A673 (cell line): ENCODE measurements around the gene VAV3.

ENCODE experiments used
- EZH2 ChIP-seq: fragments of 200-600 bp; sonication (generic); IDR thresholded peaks from 2 replicates; pipeline ENCODE4 v1.6.1; 2017; ENCODE audit warnings: borderline replicate concordance, low read depth, mild to moderate bottlenecking, mixed read lengths, antibody characterized with exemption, low read length; ENCODE audit not compliant: poor library complexity, severe bottlenecking
- TF ChIP-seq, protein P1 (sequence below): fragments of 300-800, 200-600 bp; sonication (generic); conservative IDR thresholded peaks from 2 replicates; pipeline ENCODE4 v1.5.1; 2017; ENCODE audit warnings: low read depth, mild to moderate bottlenecking, antibody characterized with exemption, low read length, moderate library complexity, mixed read lengths

DNA sequence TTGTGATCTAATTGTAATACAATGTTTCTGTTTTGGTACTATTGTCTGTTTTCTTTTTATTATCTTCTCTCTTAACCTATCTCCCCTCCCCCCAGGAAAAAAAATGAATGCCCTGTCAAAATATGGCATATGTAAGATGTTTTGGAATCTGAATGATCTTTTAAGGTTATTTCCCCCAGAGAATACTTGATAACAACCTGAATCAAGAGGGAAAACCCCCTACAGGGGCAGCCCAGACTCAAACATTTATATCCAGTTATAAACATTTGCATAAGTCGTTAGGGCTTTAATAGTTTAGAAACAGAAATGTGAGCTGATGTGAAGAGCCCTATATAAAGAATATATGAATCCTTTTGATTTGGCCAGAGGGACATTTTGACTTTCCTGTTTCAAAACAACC lies 169.5 kb downstream of the VAV3 start:
- TF ChIP-seq, protein P1, sequence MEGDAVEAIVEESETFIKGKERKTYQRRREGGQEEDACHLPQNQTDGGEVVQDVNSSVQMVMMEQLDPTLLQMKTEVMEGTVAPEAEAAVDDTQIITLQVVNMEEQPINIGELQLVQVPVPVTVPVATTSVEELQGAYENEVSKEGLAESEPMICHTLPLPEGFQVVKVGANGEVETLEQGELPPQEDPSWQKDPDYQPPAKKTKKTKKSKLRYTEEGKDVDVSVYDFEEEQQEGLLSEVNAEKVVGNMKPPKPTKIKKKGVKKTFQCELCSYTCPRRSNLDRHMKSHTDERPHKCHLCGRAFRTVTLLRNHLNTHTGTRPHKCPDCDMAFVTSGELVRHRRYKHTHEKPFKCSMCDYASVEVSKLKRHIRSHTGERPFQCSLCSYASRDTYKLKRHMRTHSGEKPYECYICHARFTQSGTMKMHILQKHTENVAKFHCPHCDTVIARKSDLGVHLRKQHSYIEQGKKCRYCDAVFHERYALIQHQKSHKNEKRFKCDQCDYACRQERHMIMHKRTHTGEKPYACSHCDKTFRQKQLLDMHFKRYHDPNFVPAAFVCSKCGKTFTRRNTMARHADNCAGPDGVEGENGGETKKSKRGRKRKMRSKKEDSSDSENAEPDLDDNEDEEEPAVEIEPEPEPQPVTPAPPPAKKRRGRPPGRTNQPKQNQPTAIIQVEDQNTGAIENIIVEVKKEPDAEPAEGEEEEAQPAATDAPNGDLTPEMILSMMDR: no peak
- TF ChIP-seq EZH2: no peak
